IPS-11a (cell line): ENCODE measurements around the gene CYTH2.
A peak's percentile ranks its signal among the peaks of the same experiment; 100 is the strongest.

Source experiments
- H3K4me3 ChIP-seq: one replicate; pipeline ENCODE4 v1.5.1; 2013; ENCODE audit warnings: low read depth, low read length, control low read depth

Gene CYTH2

GRCh38 chr19:48452289-48453190 is 16.6 kb upstream of the CYTH2 start:
- no peak overlapping the region for H3K4me3 ChIP-seq

GRCh38 chr19:48454150-48454730 is 14.9 kb upstream of the CYTH2 start:
- H3K4me3 ChIP-seq: no peak overlapping the region

- H3K4me3 ChIP-seq: no peak within 1 kb of the TSS
Measured at GRCh38 chr19:48455171-48455907, 13.8 kb upstream of the CYTH2 start, which contains the start of gene KCNJ14. TSS of gene KCNJ14 (plus strand) at chr19:48455574. CDS start at chr19:48461725, 6,151 bp downstream.

GRCh38 chr19:48455908-48456562 is 13.1 kb upstream of the CYTH2 start:
- no peak overlapping the region for H3K4me3 ChIP-seq

GRCh38 chr19:48456864-48457263 is 12.3 kb upstream of the CYTH2 start:
- no peak overlapping the region for H3K4me3 ChIP-seq

GRCh38 chr19:48458016-48458415 is 11.2 kb upstream of the CYTH2 start:
- no peak overlapping the region for H3K4me3 ChIP-seq

- H3K4me3 ChIP-seq: no peak overlapping the region
Measured at GRCh38 chr19:48461651-48461981, 7.6 kb upstream of the CYTH2 start.

GRCh38 chr19:48461982-48462655 is 7.0 kb upstream of the CYTH2 start:
- H3K4me3 ChIP-seq: no peak overlapping the region

GRCh38 chr19:48465215-48465614 is 4.0 kb upstream of the CYTH2 start:
- no peak overlapping the region for H3K4me3 ChIP-seq

- H3K4me3 ChIP-seq: no peak overlapping the region
Measured at GRCh38 chr19:48466561-48467325, 2.4 kb upstream of the CYTH2 start.

GRCh38 chr19:48468772-48469288 is 339 bp upstream of the CYTH2 start:
- peak overlapping the region; percentile 63 for H3K4me3 ChIP-seq

GRCh38 chr19:48469934-48470680 is 938 bp downstream of the CYTH2 start:
- H3K4me3 ChIP-seq: peak overlapping the region; percentile 63

- no peak overlapping the region for H3K4me3 ChIP-seq
Measured at GRCh38 chr19:48470856-48471255, 1.7 kb downstream of the CYTH2 start.

GRCh38 chr19:48471836-48472235 is 2.7 kb downstream of the CYTH2 start:
- no peak overlapping the region for H3K4me3 ChIP-seq

GRCh38 chr19:48473161-48473966 is 4.2 kb downstream of the CYTH2 start:
- no peak overlapping the region for H3K4me3 ChIP-seq

- H3K4me3 ChIP-seq: no peak overlapping the region
Measured at GRCh38 chr19:48474084-48474592, 5.0 kb downstream of the CYTH2 start.

GRCh38 chr19:48475369-48476068 is 6.3 kb downstream of the CYTH2 start:
- H3K4me3 ChIP-seq: no peak overlapping the region
